Measurements from ENCODE around the gene PRKCZ. TPM values are rescaled to one million over a fixed set of nuclear protein-coding genes. Genes with fewer than 3 reads are reported as not detected.

PRKCZ gene
- total and polyA plus RNA-seq, 4 donors: 4.8 to 9.9 (median 8.4) TPM

DNA sequence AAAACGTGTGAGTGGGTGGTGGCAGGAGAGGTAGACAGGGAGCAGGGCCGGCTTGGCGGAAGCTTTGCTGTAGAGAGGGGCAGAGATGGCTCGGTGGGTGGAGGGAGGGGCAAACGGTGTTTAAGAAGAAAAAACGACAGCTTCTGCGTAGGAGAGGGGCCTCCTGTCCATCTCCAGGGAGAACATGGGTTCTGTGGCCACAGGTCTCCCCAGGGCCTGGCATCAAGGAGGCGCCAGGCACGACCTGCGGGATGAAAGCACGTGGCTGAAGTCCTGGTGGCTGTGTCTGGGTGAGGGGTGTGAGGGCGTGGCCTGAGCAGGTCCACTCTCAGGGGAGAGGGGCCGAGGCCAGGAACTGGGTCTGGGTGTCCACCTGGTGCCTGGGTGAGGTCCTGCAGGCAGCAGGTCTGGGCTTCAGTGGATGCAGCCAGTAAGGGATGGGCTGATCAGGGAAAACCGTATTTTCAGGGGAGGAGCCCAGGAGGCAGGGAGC lies 940 bp upstream of the PRKCZ start:
- 52% methylated on average over 14 of the region's 14 CpGs for WGBS
- H3K4me3 ChIP-seq (ENCODE audit: low read depth in 1 of 3, low read length in 3 of 3): peak overlapping the region; percentile 66 to 92 (median 76)
- no peak for DNase-seq (ENCODE audit: low spot score)
- H3K36me3 ChIP-seq (ENCODE audit: control insufficient read depth in 4 of 4, insufficient read depth in 3 of 4, low read depth in 1 of 4, low read length in 3 of 4): no peaks in the 10 kb centered on the region
- TF ChIP-seq, protein P1, sequence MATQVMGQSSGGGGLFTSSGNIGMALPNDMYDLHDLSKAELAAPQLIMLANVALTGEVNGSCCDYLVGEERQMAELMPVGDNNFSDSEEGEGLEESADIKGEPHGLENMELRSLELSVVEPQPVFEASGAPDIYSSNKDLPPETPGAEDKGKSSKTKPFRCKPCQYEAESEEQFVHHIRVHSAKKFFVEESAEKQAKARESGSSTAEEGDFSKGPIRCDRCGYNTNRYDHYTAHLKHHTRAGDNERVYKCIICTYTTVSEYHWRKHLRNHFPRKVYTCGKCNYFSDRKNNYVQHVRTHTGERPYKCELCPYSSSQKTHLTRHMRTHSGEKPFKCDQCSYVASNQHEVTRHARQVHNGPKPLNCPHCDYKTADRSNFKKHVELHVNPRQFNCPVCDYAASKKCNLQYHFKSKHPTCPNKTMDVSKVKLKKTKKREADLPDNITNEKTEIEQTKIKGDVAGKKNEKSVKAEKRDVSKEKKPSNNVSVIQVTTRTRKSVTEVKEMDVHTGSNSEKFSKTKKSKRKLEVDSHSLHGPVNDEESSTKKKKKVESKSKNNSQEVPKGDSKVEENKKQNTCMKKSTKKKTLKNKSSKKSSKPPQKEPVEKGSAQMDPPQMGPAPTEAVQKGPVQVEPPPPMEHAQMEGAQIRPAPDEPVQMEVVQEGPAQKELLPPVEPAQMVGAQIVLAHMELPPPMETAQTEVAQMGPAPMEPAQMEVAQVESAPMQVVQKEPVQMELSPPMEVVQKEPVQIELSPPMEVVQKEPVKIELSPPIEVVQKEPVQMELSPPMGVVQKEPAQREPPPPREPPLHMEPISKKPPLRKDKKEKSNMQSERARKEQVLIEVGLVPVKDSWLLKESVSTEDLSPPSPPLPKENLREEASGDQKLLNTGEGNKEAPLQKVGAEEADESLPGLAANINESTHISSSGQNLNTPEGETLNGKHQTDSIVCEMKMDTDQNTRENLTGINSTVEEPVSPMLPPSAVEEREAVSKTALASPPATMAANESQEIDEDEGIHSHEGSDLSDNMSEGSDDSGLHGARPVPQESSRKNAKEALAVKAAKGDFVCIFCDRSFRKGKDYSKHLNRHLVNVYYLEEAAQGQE (IDR thresholded peaks at IDR 0.05): no peak
- TF ChIP-seq, protein P2, sequence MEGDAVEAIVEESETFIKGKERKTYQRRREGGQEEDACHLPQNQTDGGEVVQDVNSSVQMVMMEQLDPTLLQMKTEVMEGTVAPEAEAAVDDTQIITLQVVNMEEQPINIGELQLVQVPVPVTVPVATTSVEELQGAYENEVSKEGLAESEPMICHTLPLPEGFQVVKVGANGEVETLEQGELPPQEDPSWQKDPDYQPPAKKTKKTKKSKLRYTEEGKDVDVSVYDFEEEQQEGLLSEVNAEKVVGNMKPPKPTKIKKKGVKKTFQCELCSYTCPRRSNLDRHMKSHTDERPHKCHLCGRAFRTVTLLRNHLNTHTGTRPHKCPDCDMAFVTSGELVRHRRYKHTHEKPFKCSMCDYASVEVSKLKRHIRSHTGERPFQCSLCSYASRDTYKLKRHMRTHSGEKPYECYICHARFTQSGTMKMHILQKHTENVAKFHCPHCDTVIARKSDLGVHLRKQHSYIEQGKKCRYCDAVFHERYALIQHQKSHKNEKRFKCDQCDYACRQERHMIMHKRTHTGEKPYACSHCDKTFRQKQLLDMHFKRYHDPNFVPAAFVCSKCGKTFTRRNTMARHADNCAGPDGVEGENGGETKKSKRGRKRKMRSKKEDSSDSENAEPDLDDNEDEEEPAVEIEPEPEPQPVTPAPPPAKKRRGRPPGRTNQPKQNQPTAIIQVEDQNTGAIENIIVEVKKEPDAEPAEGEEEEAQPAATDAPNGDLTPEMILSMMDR (IDR thresholded peaks at IDR 0.05; ENCODE audit: low read depth, low read length, missing input control): peak; percentile 43
- TF ChIP-seq HNF4G (IDR thresholded peaks at IDR 0.05) (no peak), RAD21 (IDR thresholded peaks at IDR 0.05) (peak in 1 of 2 donors; percentile 58), NR2F2 (IDR thresholded peaks at IDR 0.05) (no peak), JUND (IDR thresholded peaks at IDR 0.05) (no peak)
- no peaks in the 10 kb centered on the region for H3K27me3 ChIP-seq (ENCODE audit: control insufficient read depth in 4 of 4, insufficient read depth in 4 of 4, low read length in 3 of 4)
- peaks cover 17 to 63% (median 45%) of the 10 kb centered on the region in 4 donors for H3K4me1 ChIP-seq (ENCODE audit: control insufficient read depth in 4 of 4, insufficient read depth in 4 of 4, low read length in 3 of 4)
- H3K9me3 ChIP-seq (ENCODE audit: control insufficient read depth in 4 of 4, low read length in 3 of 4): no peaks in the 10 kb centered on the region
- H3K9ac ChIP-seq (ENCODE audit: low read depth in 1 of 2, low read length in 2 of 2): no peak overlapping the region
- peak overlapping the region in 1 of 2 donors; percentile 53 for H3K27ac ChIP-seq (ENCODE audit: low read depth in 1 of 2, low read length in 2 of 2)

DNA sequence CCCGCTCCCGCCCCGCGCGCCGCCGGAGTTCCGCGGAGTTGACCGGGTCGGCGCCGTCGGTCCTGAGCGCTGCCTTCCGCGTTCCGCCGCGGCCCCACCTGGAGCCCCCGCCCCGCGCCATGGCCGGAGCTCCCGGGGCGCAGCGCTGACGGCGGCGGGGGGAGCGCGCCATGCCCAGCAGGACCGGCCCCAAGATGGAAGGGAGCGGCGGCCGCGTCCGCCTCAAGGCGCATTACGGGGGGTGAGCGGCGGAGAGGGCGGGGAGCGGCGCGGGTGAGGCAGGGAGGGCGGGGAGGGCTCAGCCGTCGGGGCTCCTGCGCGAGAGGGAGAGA lies 216 bp downstream of the PRKCZ start:
- under 1% methylated on average over 51 of the region's 51 CpGs for WGBS
- Histone ChIP-seq H3K4me3 (ENCODE audit: low read depth in 1 of 3, low read length in 3 of 3) (peak overlapping the region; percentile 59 to 92 (median 69)), H3K9me3 (ENCODE audit: control insufficient read depth in 4 of 4, low read length in 3 of 4) (no peaks in the 10 kb centered on the region), H3K9ac (ENCODE audit: low read depth in 1 of 2, low read length in 2 of 2) (no peak overlapping the region), H3K36me3 (ENCODE audit: control insufficient read depth in 4 of 4, insufficient read depth in 3 of 4, low read depth in 1 of 4, low read length in 3 of 4) (peaks cover 0 to 1% (median 0%) of the 10 kb centered on the region in 4 donors), H3K27me3 (ENCODE audit: control insufficient read depth in 4 of 4, insufficient read depth in 4 of 4, low read length in 3 of 4) (no peaks in the 10 kb centered on the region), H3K4me1 (ENCODE audit: control insufficient read depth in 4 of 4, insufficient read depth in 4 of 4, low read length in 3 of 4) (peaks cover 17 to 52% (median 39%) of the 10 kb centered on the region in 4 donors), H3K27ac (ENCODE audit: low read depth in 1 of 2, low read length in 2 of 2) (peak overlapping the region in 1 of 2 donors; percentile 57)
- no peak for DNase-seq (ENCODE audit: low spot score)
- TF ChIP-seq GABPA (IDR thresholded peaks at IDR 0.05 in 1 of 2, conservative IDR thresholded peaks at IDR 0.05 in 1 of 2) (no peak), FOXA1 (IDR thresholded peaks at IDR 0.05) (no peak)

DNA sequence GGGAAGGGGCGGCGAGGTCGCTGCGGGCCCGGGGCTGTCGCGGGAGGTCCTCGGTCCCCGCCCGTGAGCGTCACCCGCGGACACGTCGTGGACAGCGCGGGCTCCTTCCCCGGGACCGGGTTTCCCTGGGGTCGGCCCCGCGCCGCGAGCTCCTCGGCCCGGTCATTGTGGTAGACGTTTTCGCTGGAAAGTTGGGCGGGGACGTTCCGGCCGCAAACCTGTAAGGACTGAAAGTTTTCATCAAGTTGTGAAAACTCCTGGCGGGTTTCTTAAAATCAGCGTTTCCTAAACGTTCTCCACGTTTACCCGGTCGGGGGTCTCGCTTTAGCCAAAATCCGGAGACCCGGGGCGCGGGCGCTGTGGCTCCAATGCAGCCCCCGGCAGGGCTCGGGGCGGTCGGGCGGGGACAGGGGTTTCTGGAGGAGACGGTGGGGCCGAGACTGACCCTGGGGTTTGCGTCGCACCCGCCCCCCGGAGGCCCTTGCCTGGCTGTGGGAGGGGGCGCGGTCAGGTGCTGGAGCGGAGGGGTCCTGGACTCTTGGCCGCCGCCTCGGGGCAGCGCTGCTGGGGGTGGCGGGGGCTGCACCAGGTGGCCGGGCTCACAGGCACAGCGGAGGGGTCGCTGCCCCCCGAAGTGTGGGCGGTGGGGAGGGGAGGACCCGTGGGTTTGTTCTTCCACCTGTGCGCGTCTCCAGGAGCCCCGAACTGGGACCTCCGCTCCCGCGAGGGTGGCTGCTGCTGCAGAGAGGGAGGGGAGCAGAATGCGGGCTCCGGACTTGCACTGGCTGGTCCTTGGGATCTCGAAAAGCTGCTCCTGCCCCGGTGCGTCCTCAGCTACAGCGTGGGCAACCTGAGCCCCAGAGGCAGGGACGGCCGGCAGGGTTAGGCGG lies 827 bp downstream of the PRKCZ start:
- H3K4me3 ChIP-seq (ENCODE audit: low read depth in 1 of 3, low read length in 3 of 3): peak overlapping the region; percentile 18 to 92 (median 69)
- 13% methylated on average over 84 of the region's 84 CpGs for WGBS
- H3K9me3 ChIP-seq (ENCODE audit: control insufficient read depth in 4 of 4, low read length in 3 of 4): no peaks in the 10 kb centered on the region
- no peaks in the 10 kb centered on the region for H3K27me3 ChIP-seq (ENCODE audit: control insufficient read depth in 4 of 4, insufficient read depth in 4 of 4, low read length in 3 of 4)
- H3K4me1 ChIP-seq (ENCODE audit: control insufficient read depth in 4 of 4, insufficient read depth in 4 of 4, low read length in 3 of 4): peaks cover 17 to 46% (median 32%) of the 10 kb centered on the region in 4 donors
- H3K36me3 ChIP-seq (ENCODE audit: control insufficient read depth in 4 of 4, insufficient read depth in 3 of 4, low read depth in 1 of 4, low read length in 3 of 4): peaks cover 0 to 7% (median 0%) of the 10 kb centered on the region in 4 donors
- DNase-seq (ENCODE audit: low spot score): no peak
- H3K27ac ChIP-seq (ENCODE audit: low read depth in 1 of 2, low read length in 2 of 2): no peak overlapping the region
- no peak overlapping the region for H3K9ac ChIP-seq (ENCODE audit: low read depth in 1 of 2, low read length in 2 of 2)
- TF ChIP-seq TAF1 (conservative IDR thresholded peaks at IDR 0.05) (no peak), EGR1 (IDR thresholded peaks at IDR 0.05; ENCODE audit: low read depth in 2 of 2) (no peak), HNF4G (IDR thresholded peaks at IDR 0.05) (no peak)
- TF ChIP-seq, protein P3, sequence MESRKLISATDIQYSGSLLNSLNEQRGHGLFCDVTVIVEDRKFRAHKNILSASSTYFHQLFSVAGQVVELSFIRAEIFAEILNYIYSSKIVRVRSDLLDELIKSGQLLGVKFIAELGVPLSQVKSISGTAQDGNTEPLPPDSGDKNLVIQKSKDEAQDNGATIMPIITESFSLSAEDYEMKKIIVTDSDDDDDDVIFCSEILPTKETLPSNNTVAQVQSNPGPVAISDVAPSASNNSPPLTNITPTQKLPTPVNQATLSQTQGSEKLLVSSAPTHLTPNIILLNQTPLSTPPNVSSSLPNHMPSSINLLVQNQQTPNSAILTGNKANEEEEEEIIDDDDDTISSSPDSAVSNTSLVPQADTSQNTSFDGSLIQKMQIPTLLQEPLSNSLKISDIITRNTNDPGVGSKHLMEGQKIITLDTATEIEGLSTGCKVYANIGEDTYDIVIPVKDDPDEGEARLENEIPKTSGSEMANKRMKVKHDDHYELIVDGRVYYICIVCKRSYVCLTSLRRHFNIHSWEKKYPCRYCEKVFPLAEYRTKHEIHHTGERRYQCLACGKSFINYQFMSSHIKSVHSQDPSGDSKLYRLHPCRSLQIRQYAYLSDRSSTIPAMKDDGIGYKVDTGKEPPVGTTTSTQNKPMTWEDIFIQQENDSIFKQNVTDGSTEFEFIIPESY (IDR thresholded peaks at IDR 0.05): no peak
- TF ChIP-seq, protein P4, sequence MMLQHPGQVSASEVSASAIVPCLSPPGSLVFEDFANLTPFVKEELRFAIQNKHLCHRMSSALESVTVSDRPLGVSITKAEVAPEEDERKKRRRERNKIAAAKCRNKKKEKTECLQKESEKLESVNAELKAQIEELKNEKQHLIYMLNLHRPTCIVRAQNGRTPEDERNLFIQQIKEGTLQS (IDR thresholded peaks at IDR 0.05): no peak
- TF ChIP-seq, protein P1 (IDR thresholded peaks at IDR 0.05): no peak
